HepG2 (cell line): ENCODE results near the gene MOGAT3. TPM values are rescaled to one million over a fixed set of nuclear protein-coding genes. Genes with fewer than 3 reads are reported as not detected.

Source experiments
- ATF7 ChIP-seq, 2 experiments: fragments of 450-650 bp in 1 of 2; sonication (generic) in 1 of 2; formaldehyde crosslinking in 1 of 2; IDR thresholded peaks; 2 replicates each; pipeline versions ENCODE4 v1.4.0 to v1.6.1; 2016 to 2020; ENCODE audit warnings: antibody characterized with exemption in 1 of 2, mild to moderate bottlenecking in 1 of 2, missing genetic modification reagents in 1 of 2
- ATM ChIP-seq: fragments of 450-650 bp; IDR thresholded peaks from 2 replicates; pipeline ENCODE4 v1.7.1; 2017; ENCODE audit warnings: mild to moderate bottlenecking, borderline replicate concordance
- CBX5 ChIP-seq: sonication (generic); formaldehyde crosslinking; IDR thresholded peaks from 2 replicates; pipeline ENCODE4 v1.4.0; 2020; ENCODE audit warnings: missing genetic modification reagents, borderline replicate concordance
- CEBPB ChIP-seq: IDR thresholded peaks from 2 replicates; pipeline ENCODE4 v1.6.1; 2011; ENCODE audit warnings: low read depth, low read length, improper control_type of control experiment, borderline replicate concordance
- EHMT2 ChIP-seq: fragments of 200-600 bp; sonication (generic); IDR thresholded peaks from 2 replicates; pipeline ENCODE4 v1.7.0; 2017; ENCODE audit warnings: antibody characterized with exemption, low read depth, low read length, borderline replicate concordance
- HOXA5 ChIP-seq: sonication (generic); formaldehyde crosslinking; IDR thresholded peaks from 2 replicates; pipeline ENCODE4 v1.4.0; 2020; ENCODE audit warnings: missing genetic modification reagents
- IKZF1 ChIP-seq: fragments of 450-650 bp; IDR thresholded peaks from 2 replicates; pipeline ENCODE4 v1.7.1; 2016
- KLF6 ChIP-seq: IDR thresholded peaks from 2 replicates; pipeline ENCODE4 v1.8.0; 2016; ENCODE audit warnings: missing biosample characterization, missing genetic modification reagents
- MED1 ChIP-seq: sonication (generic); formaldehyde crosslinking; IDR thresholded peaks from 2 replicates; pipeline ENCODE4 v1.4.0; 2020; ENCODE audit warnings: missing genetic modification reagents
- NFE2L2 ChIP-seq: fragments of 150-350 bp; IDR thresholded peaks from 2 replicates; pipeline ENCODE4 v1.6.1; 2014; ENCODE audit warnings: low read length
- NR2C2 ChIP-seq: sonication (generic); formaldehyde crosslinking; IDR thresholded peaks from 2 replicates; pipeline ENCODE4 v1.4.0; 2020; ENCODE audit warnings: missing genetic modification reagents, mild to moderate bottlenecking, moderate library complexity, borderline replicate concordance
- RAD21 ChIP-seq: fragments of 450-650 bp; formaldehyde crosslinking; IDR thresholded peaks from 2 replicates; pipeline ENCODE4 v1.5.0; 2020; ENCODE audit warnings: mild to moderate bottlenecking
- RCOR2 ChIP-seq: IDR thresholded peaks from 2 replicates; pipeline ENCODE4 v1.6.1; 2016; ENCODE audit warnings: missing biosample characterization, missing genetic modification reagents
- SAP130 ChIP-seq: IDR thresholded peaks from 2 replicates; pipeline ENCODE4 v1.6.1; 2016; ENCODE audit warnings: low read depth
- SP1 ChIP-seq, 2 experiments: fragments of 450-650 bp in 1 of 2; sonication (generic) in 1 of 2; formaldehyde crosslinking in 1 of 2; IDR thresholded peaks; 2 replicates each; pipeline versions ENCODE4 v1.4.0 to v1.6.1; 2016 to 2020; ENCODE audit warnings: missing genetic modification reagents in 1 of 2
- SRY ChIP-seq: sonication (generic); formaldehyde crosslinking; IDR thresholded peaks from 2 replicates; pipeline ENCODE4 v1.8.0; 2022; ENCODE audit warnings: mild to moderate bottlenecking, missing genetic modification reagents
- ZC3H4 ChIP-seq: sonication (generic); formaldehyde crosslinking; IDR thresholded peaks from 2 replicates; pipeline ENCODE4 v1.4.0; 2020; ENCODE audit warnings: missing genetic modification reagents, borderline replicate concordance
- ZFP91 ChIP-seq: sonication (generic); formaldehyde crosslinking; IDR thresholded peaks from 2 replicates; pipeline ENCODE4 v1.9.0; 2022; ENCODE audit warnings: missing genetic modification reagents, mild to moderate bottlenecking, borderline replicate concordance
- ZMYM3 ChIP-seq: sonication (generic); formaldehyde crosslinking; IDR thresholded peaks from 2 replicates; pipeline ENCODE4 v1.5.1; 2020; ENCODE audit warnings: mild to moderate bottlenecking, missing genetic modification reagents
- ZNF10 ChIP-seq: sonication (generic); formaldehyde crosslinking; IDR thresholded peaks from 2 replicates; pipeline ENCODE4 v1.4.0; 2020; ENCODE audit warnings: mild to moderate bottlenecking, low read depth, missing genetic modification reagents, borderline replicate concordance
- ZNF143 ChIP-seq: sonication (generic); formaldehyde crosslinking; IDR thresholded peaks from 2 replicates; pipeline ENCODE4 v1.4.0; 2020; ENCODE audit warnings: missing genetic modification reagents
- ZNF234 ChIP-seq: sonication (generic); formaldehyde crosslinking; conservative IDR thresholded peaks from 2 replicates; pipeline ENCODE4 v1.5.1; 2020; ENCODE audit warnings: mild to moderate bottlenecking, missing genetic modification reagents
- ZNF468 ChIP-seq: sonication (generic); formaldehyde crosslinking; IDR thresholded peaks from 2 replicates; pipeline ENCODE4 v1.8.0; 2022; ENCODE audit warnings: mild to moderate bottlenecking, moderate library complexity, missing genetic modification reagents
- ZNF484 ChIP-seq: sonication (generic); formaldehyde crosslinking; IDR thresholded peaks from 2 replicates; pipeline ENCODE4 v1.5.1; 2020; ENCODE audit warnings: mild to moderate bottlenecking, low read depth, missing genetic modification reagents, borderline replicate concordance
- ZNF605 ChIP-seq: sonication (generic); formaldehyde crosslinking; IDR thresholded peaks from 2 replicates; pipeline ENCODE4 v1.8.0; 2022; ENCODE audit warnings: mild to moderate bottlenecking, missing genetic modification reagents
- ZNF709 ChIP-seq: sonication (generic); formaldehyde crosslinking; IDR thresholded peaks from 2 replicates; pipeline ENCODE4 v1.5.0; 2020; ENCODE audit warnings: mild to moderate bottlenecking, missing genetic modification reagents
- polyA plus RNA-seq, 8 experiments: library from polyadenylated mRNA; depleted of rRNA in 3 of 8; stranded (reverse) in 7 of 8; unstranded in 1 of 8; fragments of >200 nt; fragmentation: Illumina TruSeq in 4 of 8; extraction: Trizol in 4 of 8; gene quantifications; 2 replicates each; pipeline versions ENCODE4 v1.2.1 to v1.2.3, GENCODE V29; 2011 to 2016; ENCODE audit warnings: low read depth in 4 of 8, missing spikeins in 1 of 8, mixed read lengths in 1 of 8; ENCODE audit not compliant: insufficient read depth in 1 of 8
- total RNA-seq, 5 experiments: library from RNA; depleted of rRNA; stranded (reverse); fragments of >200 nt; fragmentation: Illumina TruSeq; extraction: Trizol; gene quantifications; 2 replicates each; pipeline ENCODE4 v1.2.3, GENCODE V29; 2016; ENCODE audit warnings: low read depth in 1 of 5
- TF ChIP-seq, protein P1 (sequence below): sonication (generic); formaldehyde crosslinking; IDR thresholded peaks from 2 replicates; pipeline ENCODE4 v1.5.1; 2020; ENCODE audit warnings: mild to moderate bottlenecking, missing genetic modification reagents, borderline replicate concordance

MOGAT3 gene
- total and polyA plus RNA-seq, 2 of the 13 experiments (the other 11 are each of a cell fraction or from before 2014, with no cell fraction given), result 22.5 to 30.5 TPM

GRCh38 chr7:101244375-101245146 lies 43.7 kb upstream of the MOGAT3 start, which contains the start of gene FIS1 (continued):
- TF ChIP-seq ZNF605, result peak; percentile 92
- TF ChIP-seq SP1 (IDR thresholded peaks at IDR 0.05), result no peak
- TF ChIP-seq SP1 (CRISPR knock-in tag; IDR thresholded peaks at IDR 0.05), result no peak; the same call in none of the 2 replicates
- no peak for TF ChIP-seq EHMT2
- no peak for TF ChIP-seq CEBPB
- no peak for TF ChIP-seq NFE2L2
- TF ChIP-seq IKZF1, result no peak
- no peak for TF ChIP-seq ZNF484
- TF ChIP-seq SAP130 (CRISPR knock-in tag), result peak; percentile 76
- TF ChIP-seq SRY, result no peak; the same call in 1 of the 2 replicates
- peak; percentile 94 for TF ChIP-seq NR2C2 (CRISPR knock-in tag)
- peak; percentile 8; the same call in 1 of the 2 replicates for TF ChIP-seq CBX5
- TF ChIP-seq, protein P1, sequence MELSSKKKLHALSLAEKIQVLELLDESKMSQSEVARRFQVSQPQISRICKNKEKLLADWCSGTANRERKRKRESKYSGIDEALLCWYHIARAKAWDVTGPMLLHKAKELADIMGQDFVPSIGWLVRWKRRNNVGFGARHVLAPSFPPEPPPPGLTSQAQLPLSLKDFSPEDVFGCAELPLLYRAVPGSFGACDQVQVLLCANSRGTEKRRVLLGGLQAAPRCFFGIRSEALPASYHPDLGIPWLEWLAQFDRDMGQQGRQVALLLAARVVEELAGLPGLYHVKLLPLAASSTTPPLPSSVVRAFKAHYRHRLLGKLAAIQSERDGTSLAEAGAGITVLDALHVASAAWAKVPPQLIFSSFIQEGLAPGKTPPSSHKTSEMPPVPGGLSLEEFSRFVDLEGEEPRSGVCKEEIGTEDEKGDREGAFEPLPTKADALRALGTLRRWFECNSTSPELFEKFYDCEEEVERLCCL (CRISPR knock-in tag), result peak; percentile 31; the same call in 1 of the 2 replicates
- TF ChIP-seq ZNF234 (CRISPR knock-in tag), result no peak
- no peak for TF ChIP-seq ZMYM3 (CRISPR knock-in tag)
- TF ChIP-seq ZNF709 (CRISPR knock-in tag), result peak; percentile 78; the same call in 1 of the 2 replicates
- peak; percentile 28; the same call in 1 of the 2 replicates for TF ChIP-seq ZC3H4 (CRISPR knock-in tag)
- peak; percentile 73 for TF ChIP-seq ZFP91 (CRISPR knock-in tag)
- TF ChIP-seq RCOR2 (CRISPR knock-in tag), result peak; percentile 64; the same call in 1 of the 2 replicates
- peak; percentile 13; the same call in 1 of the 2 replicates for TF ChIP-seq KLF6 (CRISPR knock-in tag)
- peak; percentile 100 for TF ChIP-seq ZNF143
- no peak for TF ChIP-seq ATF7 (IDR thresholded peaks at IDR 0.05)
- TF ChIP-seq ATF7 (CRISPR knock-in tag; IDR thresholded peaks at IDR 0.05), result no peak
- no peak for TF ChIP-seq ZNF10 (CRISPR knock-in tag)
- no peak for TF ChIP-seq ZNF468 (CRISPR knock-in tag)
- peak; percentile 44 for TF ChIP-seq MED1
- no peak for TF ChIP-seq ATM
- peak; percentile 68 for TF ChIP-seq HOXA5
- peak; percentile 93 for TF ChIP-seq RAD21 (CRISPR knock-in tag)
